ENCODE results near the gene OSBPL2. TPM values are rescaled to one million over a fixed set of nuclear protein-coding genes. Genes with fewer than 3 reads are reported as not detected.

OSBPL2 gene
- total RNA-seq, 1 experiment from 2014 or later = 115 TPM

GRCh38 chr20:62230276-62230675, 8.0 kb upstream of the OSBPL2 start:
- H3K36me3 Mint-ChIP-seq (ENCODE audit: insufficient read depth, unreplicated experiment) = peaks cover 5% of the 10 kb centered on the region
- H3K4me3 Mint-ChIP-seq (ENCODE audit: low read depth, unreplicated experiment) = no peak overlapping the region
- intact Hi-C loops (cut with micrococcal nuclease; ENCODE audit: unreplicated experiment) = no loop called here
- no peak for TF ChIP-seq CTCF (IDR thresholded peaks at IDR 0.05; ENCODE audit: unreplicated experiment)
- peaks cover 15% of the 10 kb centered on the region for H3K4me1 Mint-ChIP-seq (ENCODE audit: low read depth, unreplicated experiment)
- no TSS peak for BruUV-seq (replicated peaks)
- H3K27ac Mint-ChIP-seq (ENCODE audit: unreplicated experiment) = no peak overlapping the region
- H3K27me3 Mint-ChIP-seq (ENCODE audit: unreplicated experiment) = peaks cover 24% of the 10 kb centered on the region
- DNase-seq = no peak
- no peaks in the 10 kb centered on the region for H3K9me3 Mint-ChIP-seq (ENCODE audit: low read depth, unreplicated experiment)
- CTCF ChIA-PET = no interaction called here

- intact Hi-C loops (cut with micrococcal nuclease; ENCODE audit: unreplicated experiment) = no loop called here
- Mint-ChIP-seq H3K27ac (ENCODE audit: unreplicated experiment) (no peak overlapping the region), H3K36me3 (ENCODE audit: insufficient read depth, unreplicated experiment) (peaks cover 5% of the 10 kb centered on the region), H3K4me1 (ENCODE audit: low read depth, unreplicated experiment) (peaks cover 15% of the 10 kb centered on the region), H3K27me3 (ENCODE audit: unreplicated experiment) (peaks cover 23% of the 10 kb centered on the region), H3K4me3 (ENCODE audit: low read depth, unreplicated experiment) (no peak overlapping the region), H3K9me3 (ENCODE audit: low read depth, unreplicated experiment) (no peaks in the 10 kb centered on the region)
- CTCF ChIA-PET = no interaction called here
- no peak for DNase-seq
- no peak for TF ChIP-seq CTCF (IDR thresholded peaks at IDR 0.05; ENCODE audit: unreplicated experiment)
- no TSS peak for BruUV-seq (replicated peaks)
These were observed 7.6 kb upstream of the OSBPL2 start for GRCh38 chr20:62230696-62231095.

- no peak for DNase-seq
- intact Hi-C loops (cut with micrococcal nuclease; ENCODE audit: unreplicated experiment) = no loop called here
- peaks cover 11% of the 10 kb centered on the region for H3K36me3 Mint-ChIP-seq (ENCODE audit: insufficient read depth, unreplicated experiment)
- TF ChIP-seq CTCF (IDR thresholded peaks at IDR 0.05; ENCODE audit: unreplicated experiment) = no peak
- no peak overlapping the region for H3K27ac Mint-ChIP-seq (ENCODE audit: unreplicated experiment)
- peaks cover 20% of the 10 kb centered on the region for H3K4me1 Mint-ChIP-seq (ENCODE audit: low read depth, unreplicated experiment)
- CTCF ChIA-PET = no interaction called here
- peaks cover 23% of the 10 kb centered on the region for H3K27me3 Mint-ChIP-seq (ENCODE audit: unreplicated experiment)
- no peaks in the 10 kb centered on the region for H3K9me3 Mint-ChIP-seq (ENCODE audit: low read depth, unreplicated experiment)
- H3K4me3 Mint-ChIP-seq (ENCODE audit: low read depth, unreplicated experiment) = no peak overlapping the region
- no TSS peak for BruUV-seq (replicated peaks)
These were observed 7.0 kb upstream of the OSBPL2 start for GRCh38 chr20:62231292-62231691.

- no peak overlapping the region for H3K27ac Mint-ChIP-seq (ENCODE audit: unreplicated experiment)
- intact Hi-C loops (cut with micrococcal nuclease; ENCODE audit: unreplicated experiment) = no loop called here
- peaks cover 18% of the 10 kb centered on the region for H3K27me3 Mint-ChIP-seq (ENCODE audit: unreplicated experiment)
- H3K4me1 Mint-ChIP-seq (ENCODE audit: low read depth, unreplicated experiment) = peaks cover 16% of the 10 kb centered on the region
- peak; percentile 78 for DNase-seq
- H3K9me3 Mint-ChIP-seq (ENCODE audit: low read depth, unreplicated experiment) = no peaks in the 10 kb centered on the region
- H3K4me3 Mint-ChIP-seq (ENCODE audit: low read depth, unreplicated experiment) = no peak overlapping the region
- no TSS peak for BruUV-seq (replicated peaks)
- no peak for TF ChIP-seq CTCF (IDR thresholded peaks at IDR 0.05; ENCODE audit: unreplicated experiment)
- CTCF ChIA-PET = no interaction called here
- H3K36me3 Mint-ChIP-seq (ENCODE audit: insufficient read depth, unreplicated experiment) = peaks cover 12% of the 10 kb centered on the region
These were observed 6.1 kb upstream of the OSBPL2 start for GRCh38 chr20:62232194-62232593.

Data from Calu3 (cell line).